ENCODE measurements around the gene EPHA8.

The EPHA8 gene

DNA sequence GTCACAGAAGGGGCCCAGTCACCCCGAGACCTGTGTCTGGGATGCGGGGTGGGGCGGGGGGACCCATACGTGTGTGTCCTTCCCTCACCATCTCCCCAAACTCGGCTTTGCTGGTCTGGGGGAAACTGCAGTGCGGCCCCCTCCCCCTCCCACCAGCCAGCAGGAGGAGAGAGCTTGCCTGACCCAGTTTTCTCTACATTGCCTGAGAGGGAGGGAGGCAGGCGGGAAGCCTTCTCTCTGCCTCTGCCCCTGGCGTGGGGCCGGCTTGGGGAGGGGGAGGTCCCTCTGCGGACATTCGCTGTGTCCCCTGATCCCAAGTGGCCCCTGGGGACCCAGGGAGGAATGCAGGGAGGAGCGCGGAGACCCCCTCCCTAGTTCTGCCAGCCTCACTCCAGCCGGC, 3.9 kb downstream of the EPHA8 start:
- no peak for DNase-seq (ENCODE audit: low spot score)

DNA sequence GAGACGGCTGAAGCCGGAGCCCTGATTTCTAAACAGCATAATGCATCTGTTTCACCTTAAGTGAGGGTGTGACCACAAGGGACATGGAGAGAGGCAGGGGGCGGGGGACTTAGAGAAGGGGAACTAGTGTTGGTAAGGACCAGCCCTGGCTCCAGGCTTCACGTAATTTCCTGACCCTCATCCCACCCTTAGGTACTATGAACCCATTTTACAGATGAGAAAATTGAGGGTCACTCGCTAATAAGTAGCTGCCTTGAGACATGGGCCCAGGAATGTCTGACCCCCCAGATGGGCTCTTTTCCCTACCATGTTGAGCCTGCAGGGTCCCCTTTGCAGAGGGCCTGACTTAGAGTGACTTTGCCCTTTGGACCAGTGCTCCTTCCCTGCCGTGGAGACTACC, 4.7 kb downstream of the EPHA8 start:
- no peak for DNase-seq (ENCODE audit: low spot score)

DNA sequence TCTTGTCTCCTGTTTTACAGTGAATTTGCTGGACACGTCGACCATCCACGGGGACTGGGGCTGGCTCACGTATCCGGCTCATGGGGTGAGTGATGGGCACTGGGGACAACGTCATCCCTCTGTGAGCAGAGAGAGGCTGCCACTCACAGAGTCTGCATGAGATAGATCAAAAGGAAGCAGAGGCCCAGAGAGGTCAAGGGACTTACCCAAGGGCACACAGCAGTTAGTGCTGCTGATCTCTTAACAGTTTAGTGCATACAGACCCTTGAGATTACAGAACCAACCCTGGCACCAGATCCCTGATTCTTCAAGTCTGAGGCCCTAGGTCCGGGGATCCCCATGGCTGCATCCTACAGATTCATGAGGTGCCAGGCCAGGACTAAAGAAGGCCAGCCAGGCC, 6.0 kb downstream of the EPHA8 start:
- no peak for DNase-seq (ENCODE audit: low spot score)

DNA sequence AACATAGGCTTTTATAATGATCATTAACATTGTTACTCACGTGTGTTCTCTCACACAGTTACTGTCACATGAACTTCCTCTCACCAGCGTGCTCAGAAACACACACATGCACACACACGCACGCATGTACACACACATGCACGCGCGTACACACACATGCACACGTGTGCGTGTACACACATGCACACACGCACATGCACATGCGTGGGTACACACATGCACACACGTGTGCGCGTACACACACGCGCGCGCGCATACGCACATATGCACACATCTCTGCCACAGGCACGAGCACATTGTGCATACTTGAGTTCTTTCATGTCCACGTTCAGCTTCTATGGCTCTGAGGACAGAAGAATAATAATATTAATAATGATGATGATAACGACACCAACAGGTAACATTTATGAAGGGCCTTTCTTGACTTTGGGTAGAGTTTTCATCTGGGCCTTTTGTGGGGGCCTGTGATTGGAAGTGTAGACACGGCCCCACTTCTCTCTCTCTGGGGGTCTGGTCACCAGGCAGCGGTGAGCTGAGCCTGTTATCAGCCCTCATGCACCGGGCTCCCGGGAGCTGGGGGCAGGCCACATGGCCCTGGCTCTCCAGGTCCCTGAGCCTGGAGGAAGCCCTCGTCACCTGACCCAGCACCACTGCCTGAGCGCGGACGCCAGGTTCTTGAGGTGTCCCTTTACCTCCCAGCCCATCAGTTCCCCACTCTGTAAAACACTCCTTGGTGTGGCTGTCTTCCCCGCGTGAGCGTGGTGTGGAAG, 7.0 kb downstream of the EPHA8 start:
- no peak for DNase-seq (ENCODE audit: low spot score)

GRCh38 chr1:22572818-22573217, 9.5 kb downstream of the EPHA8 start:
- DNase-seq (ENCODE audit: low spot score): no peak

DNA sequence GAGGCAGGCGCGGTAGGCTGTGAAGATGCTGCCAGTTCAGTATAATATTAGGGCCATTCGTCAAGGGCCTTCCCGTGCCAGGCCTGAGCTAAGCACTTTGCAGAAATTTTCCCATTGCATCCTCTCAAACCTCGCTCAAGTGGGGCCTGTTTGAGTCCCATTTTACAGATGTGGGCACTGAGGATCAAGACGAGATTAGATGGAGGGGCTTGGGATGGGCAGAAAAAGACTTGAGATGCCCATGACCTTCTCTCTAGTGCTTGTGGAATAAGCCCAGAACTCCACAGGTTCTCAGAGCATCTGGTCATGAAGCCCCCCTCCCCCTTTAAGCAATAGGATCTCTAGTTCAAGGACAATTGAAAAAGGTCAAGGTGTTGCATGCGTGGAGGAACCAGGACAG, 9.9 kb downstream of the EPHA8 start:
- no peak for DNase-seq (ENCODE audit: low spot score)

GRCh38 chr1:22575532-22576149, 12.4 kb downstream of the EPHA8 start:
- DNase-seq (ENCODE audit: low spot score): no peak

DNA sequence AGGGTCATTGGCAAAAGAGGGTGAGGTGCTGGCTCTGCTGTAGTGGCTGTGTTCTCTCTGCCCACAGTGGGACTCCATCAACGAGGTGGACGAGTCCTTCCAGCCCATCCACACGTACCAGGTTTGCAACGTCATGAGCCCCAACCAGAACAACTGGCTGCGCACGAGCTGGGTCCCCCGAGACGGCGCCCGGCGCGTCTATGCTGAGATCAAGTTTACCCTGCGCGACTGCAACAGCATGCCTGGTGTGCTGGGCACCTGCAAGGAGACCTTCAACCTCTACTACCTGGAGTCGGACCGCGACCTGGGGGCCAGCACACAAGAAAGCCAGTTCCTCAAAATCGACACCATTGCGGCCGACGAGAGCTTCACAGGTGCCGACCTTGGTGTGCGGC, 12.9 kb downstream of the EPHA8 start:
- DNase-seq (ENCODE audit: low spot score): no peak

DNA sequence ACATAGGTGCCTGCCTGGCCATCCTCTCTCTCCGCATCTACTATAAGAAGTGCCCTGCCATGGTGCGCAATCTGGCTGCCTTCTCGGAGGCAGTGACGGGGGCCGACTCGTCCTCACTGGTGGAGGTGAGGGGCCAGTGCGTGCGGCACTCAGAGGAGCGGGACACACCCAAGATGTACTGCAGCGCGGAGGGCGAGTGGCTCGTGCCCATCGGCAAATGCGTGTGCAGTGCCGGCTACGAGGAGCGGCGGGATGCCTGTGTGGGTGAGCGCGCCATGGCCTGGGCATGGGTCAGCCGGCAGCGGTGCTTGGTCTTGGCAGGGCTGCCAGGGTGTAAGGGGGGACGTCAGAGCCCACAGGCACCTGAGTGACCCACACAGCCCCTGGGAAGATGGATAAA, 13.3 kb downstream of the EPHA8 start:
- DNase-seq (ENCODE audit: low spot score): no peak

GRCh38 chr1:22578732-22579361, 15.6 kb downstream of the EPHA8 start:
- no peak for DNase-seq (ENCODE audit: low spot score)

DNA sequence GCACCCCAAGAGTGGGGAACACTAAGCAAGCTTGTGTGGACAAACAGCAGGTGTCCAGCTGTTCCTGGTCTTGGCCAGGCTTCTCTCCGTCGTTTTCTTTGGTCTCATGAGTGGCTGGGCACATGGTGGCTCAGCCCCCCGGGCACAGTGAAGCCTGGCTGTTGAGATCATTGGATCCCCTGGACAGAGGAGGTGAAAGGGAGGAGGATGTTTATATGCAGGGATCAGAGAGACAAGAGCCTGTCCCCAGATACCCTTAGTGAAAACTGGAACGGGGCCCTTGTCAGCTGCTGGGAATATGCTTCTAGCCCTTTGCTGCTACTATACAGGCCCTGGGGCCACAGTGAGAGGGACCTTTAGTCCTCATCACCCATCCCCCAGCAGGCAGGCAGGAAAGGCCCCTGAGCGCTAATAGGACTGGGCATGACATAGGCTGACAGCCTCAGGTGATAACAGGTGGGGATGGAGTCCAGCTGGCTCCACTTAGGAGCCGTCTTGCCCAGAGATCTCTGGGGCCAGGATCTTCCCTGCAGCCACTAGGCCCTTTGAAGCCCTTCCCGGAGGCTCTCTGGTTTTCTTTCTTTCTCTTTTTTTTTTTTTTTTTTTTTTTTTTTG, 16.4 kb downstream of the EPHA8 start:
- no peak for DNase-seq (ENCODE audit: low spot score)

GRCh38 chr1:22582661-22583635, 19.7 kb downstream of the EPHA8 start:
- no peak for DNase-seq (ENCODE audit: low spot score)

DNA sequence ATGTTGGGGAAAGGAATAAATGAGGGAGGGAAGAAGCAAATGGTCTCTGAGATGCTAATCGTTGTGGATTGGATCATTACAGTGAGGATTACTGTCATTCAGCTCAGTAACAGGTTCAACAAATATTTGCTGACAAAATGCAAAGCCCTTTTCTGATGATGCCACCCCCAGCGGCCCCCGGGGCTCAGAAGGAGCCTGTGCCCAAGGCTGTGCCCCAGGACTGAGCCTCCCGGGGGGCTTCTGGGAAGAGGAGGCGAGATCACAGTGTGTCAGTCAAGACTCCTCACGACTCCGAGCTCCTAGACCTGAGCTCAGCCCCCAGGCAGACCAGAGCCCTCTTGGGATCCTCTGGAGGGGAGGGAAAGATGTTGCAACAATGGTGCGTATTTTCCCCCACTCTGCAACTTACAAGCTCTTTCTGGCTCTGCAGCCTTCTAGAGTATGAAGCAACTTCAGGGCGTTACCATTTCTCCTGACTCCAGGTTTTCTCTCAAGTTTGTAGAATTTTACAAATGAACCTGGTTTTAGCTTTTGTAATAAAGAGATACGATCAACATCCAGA, 20.8 kb downstream of the EPHA8 start:
- DNase-seq (ENCODE audit: low spot score): no peak

GRCh38 chr1:22584970-22585369, 21.7 kb downstream of the EPHA8 start:
- no peak for DNase-seq (ENCODE audit: low spot score)

DNA sequence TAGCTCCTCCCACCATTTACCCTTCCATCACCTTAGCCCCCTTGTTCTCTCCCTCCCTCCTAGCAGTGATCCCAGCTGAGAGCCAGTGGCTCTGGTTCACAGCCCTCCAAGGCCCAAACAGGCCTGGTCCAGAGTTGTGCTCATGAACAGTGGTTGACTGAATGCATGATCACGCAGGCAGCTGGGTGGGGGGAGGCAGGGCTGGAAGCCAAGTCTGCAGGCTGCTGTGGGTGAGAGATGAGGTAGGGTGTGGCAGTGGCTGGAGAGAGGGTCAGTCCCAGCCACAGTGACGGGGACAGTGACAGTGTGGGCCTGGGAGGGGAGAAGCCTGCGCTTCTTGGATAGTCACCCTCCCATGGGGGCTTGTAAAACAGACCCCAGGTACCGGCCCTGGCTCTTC, 22.2 kb downstream of the EPHA8 start:
- no peak for DNase-seq (ENCODE audit: low spot score)

GRCh38 chr1:22586356-22587130, 23.3 kb downstream of the EPHA8 start:
- DNase-seq (ENCODE audit: low spot score): no peak

DNA sequence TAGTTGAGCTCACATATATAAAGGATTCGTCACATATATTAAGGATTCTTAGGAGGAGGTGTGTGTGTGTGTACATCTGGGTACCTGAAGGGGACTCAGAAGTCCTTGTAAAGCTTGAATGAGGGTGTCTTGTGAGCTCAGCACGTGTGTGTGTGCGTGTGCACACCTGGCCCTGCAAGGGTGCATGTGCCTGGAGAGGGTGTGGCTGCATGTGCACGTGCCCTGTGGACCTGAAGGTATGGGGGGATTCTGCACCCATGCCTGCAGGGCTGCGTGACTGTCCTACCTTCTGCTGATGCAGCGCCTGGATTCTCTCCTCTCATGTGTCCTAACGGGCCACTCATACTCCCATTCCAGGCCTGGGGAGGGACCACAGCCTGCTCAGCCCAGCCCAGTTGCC, 24.0 kb downstream of the EPHA8 start:
- no peak for DNase-seq (ENCODE audit: low spot score)

DNA sequence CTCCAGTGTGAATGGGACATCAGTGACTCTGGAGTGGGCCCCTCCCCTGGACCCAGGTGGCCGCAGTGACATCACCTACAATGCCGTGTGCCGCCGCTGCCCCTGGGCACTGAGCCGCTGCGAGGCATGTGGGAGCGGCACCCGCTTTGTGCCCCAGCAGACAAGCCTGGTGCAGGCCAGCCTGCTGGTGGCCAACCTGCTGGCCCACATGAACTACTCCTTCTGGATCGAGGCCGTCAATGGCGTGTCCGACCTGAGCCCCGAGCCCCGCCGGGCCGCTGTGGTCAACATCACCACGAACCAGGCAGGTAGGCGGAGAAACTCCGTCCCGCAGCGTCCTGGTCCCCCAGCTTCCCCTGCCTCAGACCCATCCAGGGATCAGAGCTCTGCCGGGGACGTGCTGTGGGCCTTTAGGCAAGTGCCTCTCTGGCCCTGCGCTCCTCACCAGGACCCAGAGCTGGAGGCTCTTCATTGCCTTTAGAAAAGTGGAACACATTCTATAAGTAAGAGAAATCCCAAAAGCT, 25.7 kb downstream of the EPHA8 start:
- no peak for DNase-seq (ENCODE audit: low spot score)

DNA sequence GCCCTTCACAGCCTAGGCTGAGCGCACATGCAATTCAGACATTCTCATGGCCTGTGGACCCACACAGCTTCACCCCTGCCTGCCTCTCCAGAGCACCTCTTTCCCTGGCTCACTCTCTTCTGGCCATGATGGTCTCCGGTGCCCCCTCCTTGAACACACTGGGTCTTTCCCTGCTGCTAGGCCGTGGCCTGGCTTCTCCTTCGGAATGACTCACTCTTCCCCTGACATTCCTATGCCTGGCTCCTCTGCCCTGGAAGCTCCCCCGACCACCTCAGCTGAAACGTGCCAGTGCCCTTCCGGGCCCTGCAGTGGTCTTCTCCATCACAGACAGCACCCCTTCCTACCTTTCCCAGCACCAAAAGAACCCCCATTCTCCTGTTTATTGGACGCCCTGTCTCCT, 28.3 kb downstream of the EPHA8 start:
- no peak for DNase-seq (ENCODE audit: low spot score)

GRCh38 chr1:22592051-22592450, 28.8 kb downstream of the EPHA8 start:
- no peak for DNase-seq (ENCODE audit: low spot score)

Data from CD4-positive, alpha-beta T cell treated with Interleukin-15 for 4 hours (primary cell).